Activated naive CD8-positive, alpha-beta T cell treated with anti-CD3 and anti-CD28 coated beads for 36 hours (primary cell): ENCODE data around the gene TBC1D13. TPM values are rescaled to one million over a fixed set of nuclear protein-coding genes. Genes with fewer than 3 reads are reported as not detected.
A peak's percentile ranks its signal among the peaks of the same experiment; 100 is the strongest.

Experiments
- DNase-seq: peaks from one replicate; pipeline ENCODE4 v3.0.0; 2021
- H3K27ac Mint-ChIP-seq: one replicate; pipeline ENCODE4 v1.8.0; 2022; ENCODE audit warnings: mild to moderate bottlenecking, moderate library complexity, mixed read lengths
- H3K27me3 Mint-ChIP-seq: one replicate; pipeline ENCODE4 v1.8.0; 2022; ENCODE audit warnings: mild to moderate bottlenecking, mixed read lengths
- H3K36me3 Mint-ChIP-seq: one replicate; pipeline ENCODE4 v1.8.0; 2021; ENCODE audit warnings: mild to moderate bottlenecking, mixed read lengths
- H3K4me1 Mint-ChIP-seq: one replicate; pipeline ENCODE4 v1.8.0; 2021; ENCODE audit warnings: mixed read lengths
- H3K4me3 Mint-ChIP-seq: one replicate; pipeline ENCODE4 v1.8.0; 2022; ENCODE audit warnings: mild to moderate bottlenecking, moderate library complexity, mixed read lengths
- H3K9me3 Mint-ChIP-seq: one replicate; pipeline ENCODE4 v1.8.0; 2022; ENCODE audit warnings: mixed read lengths
- total RNA-seq, 2 experiments: library from RNA; stranded (reverse); gene quantifications; one replicate each; pipeline ENCODE4 v1.2.3, GENCODE V29; 2021

TBC1D13 gene
- total RNA-seq, 2 experiments from 2014 or later: 16.3 to 18.8 TPM

DNA sequence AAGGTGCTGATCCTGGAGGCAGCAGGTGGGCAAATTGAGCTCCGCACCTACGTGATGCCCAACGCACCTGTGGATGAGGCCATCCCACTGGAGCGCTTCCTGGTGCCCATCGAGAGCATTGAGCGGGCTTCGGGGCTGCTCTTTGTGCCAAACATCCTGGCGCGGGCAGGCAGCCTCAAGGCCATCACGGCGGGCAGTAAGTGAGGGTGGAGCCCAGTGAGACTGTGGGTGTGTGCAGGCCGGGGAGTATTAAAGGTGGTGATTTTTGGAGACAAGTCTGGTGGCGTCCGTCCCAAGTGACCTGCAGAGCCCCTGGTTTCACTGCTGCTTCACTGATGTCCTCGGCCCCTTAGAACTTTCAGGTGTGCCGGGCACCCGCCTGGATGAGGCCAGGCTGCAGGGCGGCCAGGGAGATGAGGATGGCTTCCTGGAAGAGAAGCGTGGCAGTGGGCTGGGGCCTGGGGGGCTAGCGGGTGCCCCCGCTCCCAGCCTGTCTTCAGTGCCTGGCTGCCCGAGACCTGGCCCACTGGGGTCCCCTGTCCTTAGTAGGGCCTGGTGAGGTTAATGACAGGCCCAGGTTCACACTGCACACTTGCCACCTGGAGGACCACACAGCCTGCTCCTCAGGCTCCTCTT, 35.5 kb downstream of the TBC1D13 start:
- no peaks in the 10 kb centered on the region for H3K9me3 Mint-ChIP-seq
- no peak overlapping the region for H3K27ac Mint-ChIP-seq
- DNase-seq: no peak
- H3K4me3 Mint-ChIP-seq: no peak overlapping the region
- peaks cover 3% of the 10 kb centered on the region for H3K27me3 Mint-ChIP-seq
- H3K4me1 Mint-ChIP-seq: peaks cover 33% of the 10 kb centered on the region
- peaks cover 13% of the 10 kb centered on the region for H3K36me3 Mint-ChIP-seq

GRCh38 chr9:128823362-128823902, 36.4 kb downstream of the TBC1D13 start:
- H3K36me3 Mint-ChIP-seq: peaks cover 19% of the 10 kb centered on the region

DNA sequence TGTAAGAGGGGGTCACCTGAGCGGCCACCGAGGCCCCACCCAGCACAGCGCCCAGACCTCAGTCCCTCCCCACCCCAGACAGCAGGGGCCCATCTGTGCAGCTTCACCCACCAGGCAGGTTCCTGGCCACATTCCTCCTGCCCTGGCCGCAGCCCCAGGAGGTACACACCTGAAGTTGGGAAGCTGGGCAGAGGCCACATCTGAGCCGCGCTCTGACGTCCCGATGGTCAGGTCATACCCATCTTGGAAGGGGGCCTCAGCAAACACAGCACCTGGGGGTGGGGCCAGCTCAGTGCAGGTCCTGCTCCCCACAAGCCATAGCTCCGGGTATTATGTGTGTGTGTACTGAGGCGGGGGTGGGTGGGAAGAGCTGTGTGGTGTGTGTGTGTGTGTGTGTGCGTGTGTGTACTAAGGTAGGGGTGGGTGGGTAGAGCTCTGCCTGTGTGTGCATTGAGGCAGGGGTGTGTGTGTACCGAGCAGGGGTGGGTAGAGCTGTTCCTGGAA, 36.9 kb downstream of the TBC1D13 start:
- H3K9me3 Mint-ChIP-seq: no peaks in the 10 kb centered on the region
- peaks cover 24% of the 10 kb centered on the region for H3K36me3 Mint-ChIP-seq
- no peak for DNase-seq
- H3K27ac Mint-ChIP-seq: no peak overlapping the region
- H3K4me1 Mint-ChIP-seq: peaks cover 36% of the 10 kb centered on the region
- H3K4me3 Mint-ChIP-seq: no peak overlapping the region
- H3K27me3 Mint-ChIP-seq: peaks cover 3% of the 10 kb centered on the region

More at GRCh38 chr9:128823362-128823902, 36.4 kb downstream of the TBC1D13 start:
- Mint-ChIP-seq H3K4me3 (no peak overlapping the region), H3K4me1 (peaks cover 32% of the 10 kb centered on the region), H3K27ac (no peak overlapping the region), H3K9me3 (no peaks in the 10 kb centered on the region), H3K27me3 (peaks cover 3% of the 10 kb centered on the region)
- no peak for DNase-seq

DNA sequence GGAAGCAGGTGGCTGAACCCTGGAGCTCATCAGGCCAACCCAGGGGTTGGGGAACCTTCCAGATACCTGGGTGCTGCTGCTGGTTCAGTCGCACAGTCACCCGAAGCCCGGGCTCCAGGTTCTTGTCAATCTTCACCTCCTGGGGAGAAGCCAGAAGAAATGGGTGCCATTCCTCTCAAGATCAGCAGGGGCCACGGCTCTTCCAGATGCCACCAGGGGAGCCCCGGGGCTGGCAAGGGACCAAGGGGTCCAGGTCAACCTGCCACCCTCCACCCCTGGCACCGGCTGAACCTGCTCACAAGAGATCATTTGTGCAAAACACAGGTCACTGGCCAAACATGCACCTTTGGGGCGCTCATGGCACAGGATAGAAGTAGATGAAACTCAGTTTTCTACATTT, 37.9 kb downstream of the TBC1D13 start:
- Mint-ChIP-seq H3K4me3 (no peak overlapping the region), H3K36me3 (peaks cover 27% of the 10 kb centered on the region), H3K9me3 (no peaks in the 10 kb centered on the region), H3K27me3 (peaks cover 3% of the 10 kb centered on the region), H3K27ac (no peak overlapping the region), H3K4me1 (peaks cover 31% of the 10 kb centered on the region)
- no peak for DNase-seq

DNA sequence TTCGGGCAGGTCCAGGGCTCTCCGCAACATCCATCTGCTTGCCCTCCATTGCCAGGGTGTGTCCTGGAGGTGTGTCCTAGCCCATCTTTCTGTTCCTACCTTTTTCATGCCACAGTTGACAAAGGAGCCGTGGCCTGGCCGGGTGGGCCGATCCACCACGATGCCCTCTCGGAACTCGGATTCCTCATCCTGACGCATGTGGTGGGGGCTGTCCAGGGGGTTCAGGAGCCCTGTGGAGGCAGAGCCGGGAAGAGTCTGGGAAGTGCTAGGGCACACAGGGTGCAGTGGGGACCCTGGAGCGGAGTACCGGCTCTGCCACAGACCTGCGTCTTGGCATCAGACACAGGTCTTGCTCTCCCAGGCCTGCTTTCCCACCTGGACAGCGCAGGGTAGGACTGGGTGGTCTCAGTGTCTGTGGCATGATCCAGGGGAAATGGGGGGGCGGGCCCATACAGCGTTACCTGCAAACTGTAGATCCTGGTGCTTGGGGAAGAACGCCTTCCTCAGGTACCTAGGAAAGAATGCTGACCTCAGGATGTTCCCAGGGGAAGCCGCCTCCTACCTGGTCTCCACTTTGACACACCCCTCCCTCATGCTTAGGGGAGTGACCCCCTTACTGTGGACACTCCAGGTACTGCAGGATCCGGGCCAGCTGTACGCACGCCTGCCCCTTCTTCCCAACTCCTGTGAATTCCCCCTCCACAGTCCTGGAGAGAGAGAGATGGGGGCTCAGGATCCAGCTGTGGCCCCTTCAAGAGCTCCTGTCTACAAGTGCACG, 39.1 kb downstream of the TBC1D13 start:
- Mint-ChIP-seq H3K4me3 (no peak overlapping the region), H3K27me3 (peaks cover 2% of the 10 kb centered on the region), H3K27ac (no peak overlapping the region), H3K9me3 (no peaks in the 10 kb centered on the region), H3K36me3 (peaks cover 24% of the 10 kb centered on the region), H3K4me1 (peaks cover 24% of the 10 kb centered on the region)
- no peak for DNase-seq

DNA sequence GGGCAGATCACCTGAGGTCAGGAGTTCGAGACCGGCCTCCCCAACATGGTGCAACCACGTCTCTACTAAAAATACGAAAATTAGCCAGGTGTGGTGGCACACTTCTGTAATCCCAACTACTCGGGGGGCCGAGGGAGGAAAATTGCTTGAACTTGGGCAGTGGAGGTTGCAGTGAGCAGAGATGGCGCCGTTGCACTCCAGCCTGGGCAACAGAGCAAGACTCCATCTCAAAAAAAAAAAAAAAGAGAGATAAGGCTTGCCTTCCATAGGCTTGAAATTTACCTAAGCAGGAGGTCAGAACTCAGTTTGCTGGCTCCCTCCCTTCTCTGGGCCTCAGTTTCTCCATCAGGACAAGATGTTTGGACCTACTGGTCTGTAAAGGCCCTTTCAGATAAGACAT, 41.2 kb downstream of the TBC1D13 start:
- Mint-ChIP-seq H3K9me3 (no peaks in the 10 kb centered on the region), H3K36me3 (peaks cover 18% of the 10 kb centered on the region)

GRCh38 chr9:128828719-128829452, 41.8 kb downstream of the TBC1D13 start:
- H3K27ac Mint-ChIP-seq: peak overlapping the region; percentile 93
- H3K27me3 Mint-ChIP-seq: no peaks in the 10 kb centered on the region
- H3K4me1 Mint-ChIP-seq: peaks cover 18% of the 10 kb centered on the region
- H3K4me3 Mint-ChIP-seq: peak overlapping the region; percentile 95
- DNase-seq: no peak
- no peaks in the 10 kb centered on the region for H3K9me3 Mint-ChIP-seq
- peaks cover 18% of the 10 kb centered on the region for H3K36me3 Mint-ChIP-seq

More for the DNA sequence above, 41.2 kb downstream of the TBC1D13 start:
- peak overlapping the region; percentile 95 for H3K4me3 Mint-ChIP-seq
- peak overlapping the region; percentile 93 for H3K27ac Mint-ChIP-seq
- H3K4me1 Mint-ChIP-seq: peaks cover 18% of the 10 kb centered on the region
- DNase-seq: no peak
- no peaks in the 10 kb centered on the region for H3K27me3 Mint-ChIP-seq

DNA sequence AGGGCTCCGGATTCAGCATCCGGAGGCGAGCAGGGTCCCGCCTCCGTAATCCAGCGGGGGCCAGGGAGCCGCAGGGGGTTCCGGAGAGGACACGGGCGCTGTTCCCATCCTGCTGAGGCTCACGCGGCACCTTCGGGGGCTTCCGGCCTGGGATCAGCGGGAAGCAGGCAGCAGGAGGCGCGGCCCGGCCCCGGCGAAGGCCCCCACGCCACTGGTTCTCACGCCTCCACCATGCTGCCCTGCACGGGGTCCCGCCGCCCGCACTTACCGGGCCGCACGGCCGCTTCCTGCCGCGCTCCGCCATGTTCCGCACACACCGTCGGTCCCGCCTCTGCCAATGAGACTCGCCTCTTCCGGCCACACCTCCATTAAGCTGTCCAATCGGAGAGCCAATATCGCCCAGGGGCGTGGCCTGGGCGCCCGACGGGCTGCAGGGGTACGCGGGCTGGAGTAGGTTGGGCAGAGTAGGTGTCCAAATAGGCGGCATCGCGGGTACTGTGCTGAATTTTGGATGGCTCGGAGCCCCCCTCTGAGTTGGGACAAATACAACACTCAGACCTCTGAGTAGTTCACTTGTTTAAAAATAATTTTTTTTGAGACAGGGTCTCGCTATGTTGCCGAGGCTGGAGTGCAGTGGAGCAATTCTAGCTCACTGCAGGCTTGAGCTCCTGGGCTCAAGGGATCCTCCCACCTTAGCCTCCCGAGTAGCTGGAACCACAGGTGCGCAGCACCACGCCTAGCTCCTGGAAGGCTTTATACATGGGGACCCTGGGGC, 42.6 kb downstream of the TBC1D13 start, which contains the start of gene SPOUT1:
SPOUT1 (minus strand) TSS at position 318 of the 775 bp plus-strand sequence; CDS start at position 304, 14 bp downstream.
- Mint-ChIP-seq H3K9me3 (no peaks in the 10 kb centered on the region), H3K27me3 (no peaks in the 10 kb centered on the region), H3K36me3 (peaks cover 22% of the 10 kb centered on the region), H3K27ac (peak within 1 kb of the TSS; percentile 93), H3K4me1 (peaks cover 18% of the 10 kb centered on the region), H3K4me3 (peak within 1 kb of the TSS; percentile 95)
- DNase-seq: peak; percentile 96

DNA sequence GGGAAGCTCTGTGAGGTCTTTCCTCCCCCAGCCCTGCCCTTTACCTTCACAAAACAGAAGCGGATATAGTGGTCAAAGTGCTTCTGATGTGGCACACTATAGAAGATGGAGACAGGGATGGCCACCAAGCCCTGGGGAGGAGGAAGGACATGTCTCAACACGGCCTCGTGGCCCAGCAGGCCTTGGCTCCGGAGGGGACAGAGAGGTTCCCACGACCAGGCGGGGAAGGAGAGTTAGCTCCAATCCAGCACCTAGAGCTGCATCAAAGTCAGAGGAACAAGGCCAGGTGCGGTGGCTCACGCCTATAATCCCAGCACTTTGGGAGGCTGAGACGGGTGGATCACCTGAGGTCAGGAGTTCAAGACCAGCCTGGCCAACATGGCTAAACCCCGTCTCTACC, 46.6 kb downstream of the TBC1D13 start:
- no peaks in the 10 kb centered on the region for H3K27me3 Mint-ChIP-seq
- peaks cover 8% of the 10 kb centered on the region for H3K36me3 Mint-ChIP-seq
- no peak for DNase-seq
- H3K27ac Mint-ChIP-seq: no peak overlapping the region
- H3K9me3 Mint-ChIP-seq: no peaks in the 10 kb centered on the region
- H3K4me3 Mint-ChIP-seq: no peak overlapping the region
- H3K4me1 Mint-ChIP-seq: peaks cover 6% of the 10 kb centered on the region

DNA sequence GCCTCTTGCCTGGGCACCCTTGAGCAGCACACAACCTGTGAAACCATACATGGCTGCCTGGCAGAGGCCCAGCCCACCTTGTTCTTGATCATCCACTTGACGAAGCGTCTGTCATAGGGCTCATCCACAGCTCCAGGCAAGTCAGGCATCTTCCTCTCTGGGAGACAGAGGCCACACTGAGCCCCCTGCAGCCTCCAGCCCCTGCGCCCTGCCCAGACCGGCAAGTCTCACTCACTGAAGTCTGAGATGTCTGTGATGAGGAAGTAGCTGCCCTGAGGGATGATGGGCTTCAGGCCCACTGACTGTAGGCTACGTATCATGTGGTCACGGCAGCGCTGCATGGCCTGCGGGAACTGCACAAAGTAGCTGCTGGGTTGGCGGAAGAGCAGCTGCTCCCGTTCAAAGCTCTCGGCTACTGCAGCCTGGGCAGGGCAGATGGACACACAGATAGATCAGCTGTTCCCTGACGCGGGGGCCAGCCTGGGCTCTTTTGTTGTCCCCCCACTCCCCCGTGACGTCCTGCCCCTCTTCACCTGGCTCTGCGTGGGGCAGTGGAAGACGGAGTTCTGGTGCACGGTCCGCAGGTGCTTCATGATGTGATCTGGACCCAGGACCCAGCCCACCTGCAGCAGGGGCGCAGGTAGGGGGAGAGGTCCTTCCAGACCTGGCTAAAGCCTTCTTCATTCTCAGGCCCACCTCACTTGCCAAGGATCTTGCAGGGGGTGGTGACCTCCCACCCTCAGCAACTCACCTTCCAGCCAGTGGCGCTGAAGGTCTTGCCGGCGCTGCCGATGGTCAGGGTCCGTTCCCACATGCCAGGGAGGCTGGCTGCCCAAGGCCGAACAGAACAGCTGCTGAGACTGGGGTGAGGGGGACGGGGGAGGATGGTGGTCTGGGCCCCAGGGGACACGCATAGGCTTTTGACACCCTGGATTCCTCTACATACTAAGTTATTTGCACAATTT, 48.5 kb downstream of the TBC1D13 start:
- H3K36me3 Mint-ChIP-seq: peaks cover 3% of the 10 kb centered on the region
- H3K27me3 Mint-ChIP-seq: no peaks in the 10 kb centered on the region
- H3K4me1 Mint-ChIP-seq: no peaks in the 10 kb centered on the region
- H3K27ac Mint-ChIP-seq: no peak overlapping the region
- H3K9me3 Mint-ChIP-seq: no peaks in the 10 kb centered on the region
- H3K4me3 Mint-ChIP-seq: no peak overlapping the region
- DNase-seq: no peak

DNA sequence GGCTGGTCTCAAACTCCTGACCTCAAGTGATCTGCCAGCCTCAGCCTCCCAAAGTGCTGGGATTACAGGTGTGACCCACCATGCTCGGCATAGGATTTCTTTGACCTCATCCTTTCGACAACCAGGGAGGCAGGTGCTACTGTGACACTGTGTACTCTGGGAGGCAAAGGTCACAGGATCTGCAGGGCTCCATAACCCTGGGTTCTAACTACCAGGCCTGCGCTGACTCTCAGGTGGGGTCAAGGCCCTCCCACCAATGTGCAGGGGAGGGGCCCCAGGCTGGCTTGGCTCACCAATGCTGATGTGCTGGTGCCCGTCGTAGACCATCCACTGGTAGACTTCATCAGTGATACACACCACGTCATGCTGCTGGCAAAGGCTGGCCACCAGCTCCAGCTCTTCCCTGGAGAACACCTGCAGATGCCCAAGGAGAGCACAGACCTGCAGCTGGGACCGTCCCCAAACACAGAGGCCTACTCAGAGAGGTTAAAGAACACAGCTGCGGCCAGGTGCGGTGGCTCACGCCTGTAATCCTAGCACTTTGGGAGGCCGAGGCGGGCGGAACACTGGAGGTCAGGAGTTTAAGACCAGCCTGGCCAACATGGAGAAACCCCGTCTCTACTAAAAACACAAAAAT, 49.6 kb downstream of the TBC1D13 start:
- no peak for DNase-seq
- Mint-ChIP-seq H3K4me3 (no peak overlapping the region), H3K36me3 (peaks cover 3% of the 10 kb centered on the region), H3K4me1 (no peaks in the 10 kb centered on the region), H3K27me3 (no peaks in the 10 kb centered on the region), H3K27ac (no peak overlapping the region), H3K9me3 (no peaks in the 10 kb centered on the region)

DNA sequence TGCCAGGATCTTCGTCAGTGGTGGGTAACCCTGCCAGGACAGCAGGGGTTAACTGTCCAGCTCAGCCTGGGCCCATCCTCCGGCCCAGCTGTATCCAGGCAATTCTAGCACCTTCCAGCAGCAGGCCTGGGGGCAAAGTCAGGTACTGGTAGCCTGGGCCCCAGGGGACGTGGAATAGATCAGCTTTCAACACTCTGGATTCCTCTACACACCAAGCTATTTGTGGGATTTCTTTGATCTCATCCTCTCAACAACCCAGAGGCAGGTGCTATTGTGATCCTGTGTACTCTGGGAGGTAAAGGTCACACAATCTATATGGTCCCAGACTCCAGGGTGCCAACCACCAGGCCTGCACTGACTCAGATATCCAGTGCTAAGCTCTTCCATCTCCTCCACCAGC, 51.3 kb downstream of the TBC1D13 start:
- Mint-ChIP-seq H3K27ac (no peak overlapping the region), H3K27me3 (no peaks in the 10 kb centered on the region), H3K36me3 (peaks cover 5% of the 10 kb centered on the region), H3K9me3 (no peaks in the 10 kb centered on the region), H3K4me1 (no peaks in the 10 kb centered on the region), H3K4me3 (no peak overlapping the region)
- no peak for DNase-seq

- Mint-ChIP-seq H3K4me3 (no peak overlapping the region), H3K36me3 (peaks cover 2% of the 10 kb centered on the region), H3K27ac (no peak overlapping the region), H3K4me1 (no peaks in the 10 kb centered on the region), H3K9me3 (no peaks in the 10 kb centered on the region), H3K27me3 (no peaks in the 10 kb centered on the region)
- DNase-seq: no peak
Observed at GRCh38 chr9:128840524-128840923, 53.5 kb downstream of the TBC1D13 start.
